ENCODE measurements around the gene MT1H.
A peak's percentile ranks its signal among the peaks of the same experiment; 100 is the strongest.

MT1H gene

GRCh38 chr16:56636616-56637413, 32.8 kb upstream of the MT1H start:
- no peak for DNase-seq (ENCODE audit: low spot score)

DNA sequence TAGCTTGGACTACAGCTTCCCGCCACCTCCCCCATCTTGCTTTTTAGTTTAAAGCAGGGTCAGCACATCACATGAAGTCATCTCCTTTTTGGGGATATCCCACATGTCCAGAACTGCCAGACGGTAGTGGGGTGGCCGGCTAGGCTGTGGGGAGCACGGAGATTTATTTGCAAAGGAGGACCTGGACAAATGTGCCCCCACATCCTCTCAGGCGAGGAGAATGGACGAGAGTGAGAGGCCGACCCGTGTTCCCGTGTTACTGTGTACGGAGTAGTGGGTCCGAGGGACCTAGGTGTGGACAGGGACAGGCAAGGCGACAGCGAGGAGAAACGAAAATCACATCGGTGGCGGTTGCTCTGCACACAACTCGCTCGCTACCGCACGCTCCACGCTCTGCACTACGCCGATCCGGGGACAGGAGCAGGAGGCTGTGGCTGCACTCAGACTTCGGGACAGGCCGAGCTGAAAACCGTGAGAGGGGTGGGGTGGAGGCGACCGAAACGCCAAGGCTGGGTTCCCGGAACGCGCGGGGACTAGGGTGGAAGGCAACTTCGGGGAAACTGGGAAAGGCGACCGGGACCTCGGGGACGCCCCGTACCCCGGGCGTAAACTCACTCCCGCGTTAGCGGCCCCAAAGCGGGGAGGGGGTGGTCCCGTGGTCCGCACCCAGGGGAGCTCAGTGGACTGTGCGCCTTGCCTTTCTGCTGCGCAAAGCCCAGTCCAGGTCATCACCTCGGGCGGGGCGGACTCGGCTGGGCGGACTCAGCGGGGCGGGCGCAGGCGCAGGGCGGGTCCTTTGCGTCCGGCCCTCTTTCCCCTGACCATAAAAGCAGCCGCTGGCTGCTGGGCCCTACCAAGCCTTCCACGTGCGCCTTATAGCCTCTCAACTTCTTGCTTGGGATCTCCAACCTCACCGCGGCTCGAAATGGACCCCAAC, 31.5 kb upstream of the MT1H start, which contains the start of gene MT1A:
TSS of gene MT1A (plus strand) at position 853 of the 937 bp plus-strand sequence. CDS start at position 926, 73 bp downstream.
- DNase-seq (ENCODE audit: low spot score), result no peak

DNA sequence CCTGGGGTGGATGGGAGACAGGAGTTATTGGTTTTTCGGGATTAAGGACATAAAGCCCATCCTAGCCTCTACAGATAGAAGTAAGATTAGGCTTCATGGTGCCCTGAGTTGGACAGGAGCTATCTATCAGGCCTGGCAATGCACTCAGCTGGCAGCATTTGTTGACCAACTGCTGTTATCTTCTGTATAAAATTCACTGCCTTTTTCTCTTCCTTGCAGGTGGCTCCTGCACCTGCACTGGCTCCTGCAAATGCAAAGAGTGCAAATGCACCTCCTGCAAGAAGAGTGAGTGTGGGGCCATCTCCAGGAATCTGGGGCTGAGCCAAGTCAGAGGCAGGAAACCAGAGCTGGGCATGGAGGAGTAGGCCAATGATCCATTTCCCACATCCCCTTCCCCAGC, 30.6 kb upstream of the MT1H start:
- no peak for DNase-seq (ENCODE audit: low spot score)

GRCh38 chr16:56640076-56640475, 29.5 kb upstream of the MT1H start:
- DNase-seq (ENCODE audit: low spot score), result no peak

GRCh38 chr16:56641166-56641565, 28.4 kb upstream of the MT1H start:
- DNase-seq (ENCODE audit: low spot score), result no peak

- peak; percentile 30 for DNase-seq (ENCODE audit: low spot score)
Measured at GRCh38 chr16:56643080-56643778, 26.4 kb upstream of the MT1H start.

DNA sequence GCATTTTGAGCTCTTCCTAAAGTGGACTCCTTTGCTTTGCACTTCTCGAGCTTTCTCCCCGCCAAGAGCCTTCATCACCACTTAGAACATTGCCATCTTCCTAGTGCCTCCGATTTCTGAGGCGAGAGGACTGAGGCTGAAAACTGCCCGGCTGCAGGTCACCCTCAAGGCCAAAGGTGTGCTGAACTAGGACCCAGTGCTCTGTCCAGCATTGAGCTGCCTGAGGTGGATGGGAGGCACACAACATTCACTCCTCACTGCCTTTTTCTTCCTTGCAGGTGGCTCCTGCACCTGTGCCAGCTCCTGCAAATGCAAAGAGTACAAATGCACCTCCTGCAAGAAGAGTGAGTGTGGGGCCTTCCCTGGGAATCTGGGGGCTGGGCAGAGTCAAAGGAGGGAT, 25.8 kb upstream of the MT1H start:
- no peak for DNase-seq (ENCODE audit: low spot score)

DNA sequence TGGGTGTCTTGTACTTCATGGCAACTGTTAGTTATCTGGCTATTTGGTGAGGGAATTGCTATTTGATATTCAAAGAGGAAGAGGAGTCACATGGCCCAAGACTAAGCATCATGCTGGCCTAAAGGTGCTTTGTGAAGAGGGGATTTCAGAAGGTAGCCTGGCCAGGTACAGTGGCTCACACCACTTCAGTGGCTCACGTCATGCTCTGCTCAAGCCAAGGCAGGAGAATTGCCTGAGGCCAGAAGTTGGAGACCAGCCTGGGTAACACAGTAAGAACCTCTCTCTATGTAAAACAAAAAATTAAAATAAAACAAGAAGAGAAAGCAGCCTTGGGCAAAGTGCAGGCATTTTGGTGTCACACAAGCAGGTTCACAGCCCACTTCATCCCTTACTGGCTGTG, 24.3 kb upstream of the MT1H start:
- no peak for DNase-seq (ENCODE audit: low spot score)

GRCh38 chr16:56645838-56646237, 23.8 kb upstream of the MT1H start:
- DNase-seq (ENCODE audit: low spot score), result no peak

GRCh38 chr16:56647641-56648431, 21.8 kb upstream of the MT1H start:
- no peak for DNase-seq (ENCODE audit: low spot score)

DNA sequence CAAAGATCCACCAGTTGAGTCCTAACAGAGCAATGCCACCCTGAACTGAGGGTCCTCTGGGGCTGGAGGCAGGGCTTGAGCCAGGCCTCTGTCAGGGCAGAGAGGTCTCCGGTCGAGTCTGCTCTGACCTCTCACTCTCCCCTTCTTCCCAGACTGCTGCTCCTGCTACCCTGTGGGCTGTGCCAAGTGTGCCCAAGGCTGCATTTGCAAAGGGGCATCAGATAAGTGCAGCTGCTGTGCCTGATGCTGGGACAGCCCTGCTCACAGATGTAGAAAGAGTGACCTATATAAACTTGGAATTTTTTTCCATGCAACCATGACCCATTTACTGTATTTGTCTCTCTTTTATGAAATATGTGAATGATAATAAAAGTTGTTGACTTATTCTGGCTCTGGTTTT, 20.3 kb upstream of the MT1H start:
- no peak for DNase-seq (ENCODE audit: low spot score)

GRCh38 chr16:56649820-56650219, 19.8 kb upstream of the MT1H start:
- DNase-seq (ENCODE audit: low spot score), result no peak

DNA sequence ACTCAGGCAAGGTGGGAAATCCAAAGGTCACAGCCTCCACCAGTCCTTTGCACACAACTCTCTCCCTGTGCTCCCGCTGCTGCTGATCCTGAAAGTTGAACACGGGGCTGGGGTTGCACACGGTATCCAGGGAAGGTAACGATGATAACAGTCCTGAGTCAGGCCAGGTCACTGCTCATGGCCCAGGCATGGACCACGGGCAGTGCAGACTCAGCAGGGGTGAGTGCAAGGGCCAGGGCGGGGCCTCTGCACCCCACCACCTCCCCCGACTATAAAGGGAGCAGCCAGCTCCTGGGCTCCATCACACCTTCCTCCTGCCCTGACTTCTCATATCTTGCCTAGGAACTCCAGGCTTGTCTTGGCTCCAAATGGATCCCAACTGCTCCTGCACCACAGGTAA, 18.0 kb upstream of the MT1H start, which contains the start of gene MT1B:
TSS of gene MT1B (plus strand) at position 301 of the 400 bp plus-strand sequence. CDS start at position 369, 68 bp downstream.
- no peak for DNase-seq (ENCODE audit: low spot score)

- no peak for DNase-seq (ENCODE audit: low spot score)
Measured at GRCh38 chr16:56652600-56652999, 17.0 kb upstream of the MT1H start.

DNA sequence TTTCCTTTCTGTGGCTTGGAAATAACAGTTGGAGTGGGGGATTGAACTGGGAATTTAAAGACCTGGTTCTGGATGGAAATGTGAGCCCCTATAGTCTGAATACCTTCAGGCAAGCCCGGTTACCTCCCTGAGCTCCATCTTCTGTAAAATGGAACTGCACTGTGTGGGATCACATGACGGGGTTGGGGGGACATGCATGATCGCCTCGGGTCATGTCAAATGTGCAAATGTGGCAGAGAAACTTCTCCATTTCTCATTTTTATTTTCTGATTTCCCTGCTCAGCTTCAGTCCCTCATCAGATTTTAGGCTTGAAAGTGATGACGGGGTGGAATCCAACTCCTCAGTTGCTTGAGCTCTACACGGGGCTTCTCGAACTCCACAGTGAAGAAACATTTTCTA, 16.4 kb upstream of the MT1H start:
- DNase-seq (ENCODE audit: low spot score), result no peak

DNA sequence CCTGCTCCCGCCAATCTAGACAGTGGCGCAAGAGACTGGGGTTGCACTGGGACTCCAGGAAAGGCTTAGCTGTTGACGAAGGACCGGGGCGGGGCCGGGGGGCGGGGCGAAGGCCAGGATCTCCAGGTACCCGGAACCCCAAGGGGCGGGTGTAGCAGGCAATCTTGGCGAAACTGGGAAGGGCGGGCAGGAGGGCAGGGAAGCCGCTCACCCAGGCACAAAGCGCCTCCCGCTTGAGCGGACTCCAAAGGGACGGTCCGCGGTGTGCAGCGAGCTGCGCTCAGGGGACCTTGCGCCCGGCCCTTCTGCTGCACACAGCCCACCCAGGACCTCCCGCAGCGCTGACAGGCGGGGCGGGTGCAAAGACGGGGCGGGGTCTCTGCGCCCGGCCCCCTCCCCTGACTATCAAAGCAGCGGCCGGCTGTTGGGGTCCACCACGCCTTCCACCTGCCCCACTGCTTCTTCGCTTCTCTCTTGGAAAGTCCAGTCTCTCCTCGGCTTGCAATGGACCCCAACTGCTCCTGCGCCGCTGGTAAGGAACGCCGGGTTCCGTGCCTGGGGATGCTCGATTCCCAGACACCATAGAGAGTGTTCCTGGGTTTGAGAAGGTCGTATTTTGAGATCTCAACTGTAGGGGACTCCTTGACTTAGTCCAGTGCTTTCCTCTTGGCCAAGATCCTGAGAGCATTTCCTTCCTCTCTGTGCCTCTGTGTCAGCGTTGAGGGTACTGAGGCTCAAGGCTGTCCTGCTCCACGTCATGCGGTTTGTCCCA, 11.9 kb upstream of the MT1H start, which contains the start of gene MT1F:
TSS of gene MT1F (plus strand) at position 405 of the 772 bp plus-strand sequence. CDS start at position 505, 100 bp downstream.
- DNase-seq (ENCODE audit: low spot score), result no peak

DNA sequence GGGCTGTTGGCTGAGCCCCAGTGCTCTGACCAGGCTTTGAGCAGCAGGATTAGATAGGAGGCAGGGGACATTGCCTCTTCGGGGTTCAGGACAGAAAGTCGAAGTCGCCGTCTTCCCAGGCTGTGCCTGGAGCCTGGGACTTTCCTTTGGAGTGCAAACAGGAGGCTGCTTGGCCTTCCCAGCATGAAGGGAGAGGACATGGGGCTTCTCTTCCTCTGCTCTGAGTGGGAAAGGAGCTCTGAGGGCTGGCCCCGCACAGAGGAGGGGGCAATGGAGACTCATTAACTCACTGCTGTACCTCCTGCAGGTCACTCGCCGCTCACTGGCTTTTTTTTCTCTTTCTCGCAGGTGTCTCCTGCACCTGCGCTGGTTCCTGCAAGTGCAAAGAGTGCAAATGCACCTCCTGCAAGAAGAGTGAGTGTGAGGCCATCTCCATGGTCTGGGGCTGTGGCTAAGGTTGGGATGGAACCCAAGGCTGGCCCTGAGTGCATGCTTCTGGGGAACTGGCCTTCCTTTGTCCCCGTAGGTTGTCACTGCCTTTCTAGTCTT, 11.2 kb upstream of the MT1H start:
- no peak for DNase-seq (ENCODE audit: low spot score)

DNA sequence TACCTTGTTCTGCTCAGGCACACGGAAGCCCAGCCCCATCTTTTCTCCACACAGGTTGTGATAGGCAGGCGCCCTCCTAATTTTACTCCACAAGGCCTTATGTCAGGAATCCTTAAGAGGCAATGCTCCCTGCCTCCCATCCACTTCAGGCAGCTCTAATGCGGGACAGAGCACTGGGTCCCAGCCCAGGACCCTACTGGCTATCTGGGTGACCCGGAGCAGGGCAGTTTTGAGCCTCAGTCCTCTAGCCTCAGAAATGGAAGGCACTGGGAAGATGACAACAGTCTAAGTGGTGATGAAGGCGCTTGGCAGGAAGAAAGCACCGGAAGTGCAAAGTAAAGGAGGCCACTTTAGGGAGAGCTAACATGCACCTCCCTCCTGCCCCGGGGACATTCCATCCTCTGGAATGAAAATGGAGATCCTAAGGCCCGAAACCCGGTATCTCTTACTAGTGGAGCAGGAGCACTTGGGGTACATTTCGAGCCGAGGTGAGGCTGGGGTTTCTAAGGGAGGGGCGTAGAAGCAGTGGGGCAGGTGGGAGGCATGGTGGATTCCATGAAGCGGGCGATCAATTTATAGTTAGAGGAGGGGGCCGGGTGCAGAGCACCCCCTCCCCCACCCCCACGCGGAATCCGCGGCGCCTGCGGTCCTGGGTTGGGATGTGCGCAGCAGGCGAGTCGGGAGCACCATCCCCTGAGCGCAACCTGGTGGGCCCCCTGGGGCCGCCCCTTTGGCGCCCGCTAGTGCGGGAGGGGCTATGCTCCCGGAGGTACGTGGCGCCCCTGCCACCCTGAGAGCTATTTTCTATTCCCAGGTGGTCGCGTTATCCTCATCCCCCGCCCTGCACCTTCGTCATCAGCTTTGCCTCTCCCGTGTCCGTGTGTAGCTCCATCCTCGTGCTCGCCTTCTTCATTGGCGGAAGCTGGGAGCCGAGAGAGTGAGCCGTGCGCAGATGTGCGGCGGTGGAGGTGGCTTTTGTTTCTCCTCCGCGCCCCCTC, 7.0 kb upstream of the MT1H start:
- no peak for DNase-seq (ENCODE audit: low spot score)

Data from SK-N-DZ (cell line).